H9 (cell line): ENCODE data around the gene LMF1. TPM values are rescaled to one million over a fixed set of nuclear protein-coding genes. Genes with fewer than 3 reads are reported as not detected.
A peak's percentile ranks its signal among the peaks of the same experiment; 100 is the strongest.

Experiments used
- DNase-seq: peaks from one replicate; pipeline ENCODE4 v3.0.0-alpha.2; 2017
- H2AFZ ChIP-seq: one replicate; pipeline ENCODE4 v1.6.1; 2013; ENCODE audit warnings: mild to moderate bottlenecking, low read length, control low read depth, moderate library complexity
- H2AK5ac ChIP-seq: 2 replicates; pipeline ENCODE4 v1.6.1; 2013; ENCODE audit warnings: low read length, control low read depth, mixed read lengths; ENCODE audit not compliant: insufficient read length
- H2BK120ac ChIP-seq: one replicate; pipeline ENCODE4 v1.6.1; 2013; ENCODE audit warnings: low read depth, mild to moderate bottlenecking, low read length, control low read depth, inconsistent platforms; ENCODE audit not compliant: poor library complexity, severe bottlenecking
- H2BK12ac ChIP-seq: 2 replicates; pipeline ENCODE4 v1.6.1; 2013; ENCODE audit warnings: low read length, control low read depth, mixed read lengths, low read depth; ENCODE audit not compliant: insufficient read length
- H2BK15ac ChIP-seq: 2 replicates; pipeline ENCODE4 v1.6.1; 2013; ENCODE audit warnings: low read depth, low read length, control low read depth
- H2BK20ac ChIP-seq: one replicate; pipeline ENCODE4 v1.6.1; 2013; ENCODE audit warnings: low read depth, mild to moderate bottlenecking, low read length, control low read depth, inconsistent platforms; ENCODE audit not compliant: poor library complexity, severe bottlenecking
- H2BK5ac ChIP-seq: 2 replicates; pipeline ENCODE4 v1.6.1; 2013; ENCODE audit warnings: low read length, control low read depth, mixed read lengths; ENCODE audit not compliant: insufficient read length
- H3K14ac ChIP-seq: 2 replicates; pipeline ENCODE4 v1.6.1; 2013; ENCODE audit warnings: low read length, control low read depth; ENCODE audit not compliant: insufficient read depth
- H3K18ac ChIP-seq: 2 replicates; pipeline ENCODE4 v1.6.1; 2013; ENCODE audit warnings: low read depth, mild to moderate bottlenecking, mixed read lengths, low read length, control low read depth; ENCODE audit not compliant: insufficient read length
- H3K23ac ChIP-seq: 2 replicates; pipeline ENCODE4 v1.6.1; 2013; ENCODE audit warnings: low read length, control low read depth, mixed read lengths, low read depth; ENCODE audit not compliant: insufficient read length
- H3K23me2 ChIP-seq: 2 replicates; pipeline ENCODE4 v1.6.1; 2013; ENCODE audit warnings: low read depth, mild to moderate bottlenecking, mixed read lengths, low read length, control low read depth; ENCODE audit not compliant: insufficient read length, poor library complexity, severe bottlenecking
- H3K27ac ChIP-seq: 2 replicates; pipeline ENCODE4 v1.5.1; 2013; ENCODE audit warnings: low read length, control low read depth, mixed read lengths, low read depth; ENCODE audit not compliant: insufficient read length
- H3K27me3 ChIP-seq: 2 replicates; pipeline ENCODE4 v1.6.1; 2013; ENCODE audit warnings: low read length, control low read depth, inconsistent platforms; ENCODE audit not compliant: insufficient read depth
- H3K4ac ChIP-seq: 2 replicates; pipeline ENCODE4 v1.6.1; 2013; ENCODE audit warnings: low read depth, mild to moderate bottlenecking, control low read depth, inconsistent platforms, low read length, moderate library complexity
- H3K4me1 ChIP-seq: 2 replicates; pipeline ENCODE4 v1.6.1; 2013; ENCODE audit warnings: low read length, control low read depth, inconsistent platforms; ENCODE audit not compliant: insufficient read depth
- H3K4me2 ChIP-seq: 2 replicates; pipeline ENCODE4 v1.6.1; 2013; ENCODE audit warnings: low read length, control low read depth, mixed read lengths; ENCODE audit not compliant: insufficient read length, insufficient read depth
- H3K56ac ChIP-seq: 2 replicates; pipeline ENCODE4 v1.6.1; 2013; ENCODE audit warnings: low read depth, mild to moderate bottlenecking, mixed read lengths, low read length, control low read depth; ENCODE audit not compliant: insufficient read length
- H3K79me1 ChIP-seq: 2 replicates; pipeline ENCODE4 v1.6.1; 2013; ENCODE audit warnings: low read depth, mild to moderate bottlenecking, moderate library complexity, low read length, control low read depth, inconsistent platforms; ENCODE audit not compliant: insufficient read depth, poor library complexity, severe bottlenecking
- H3K79me2 ChIP-seq: 2 replicates; pipeline ENCODE4 v1.6.1; 2013; ENCODE audit warnings: low read length, control low read depth, inconsistent platforms; ENCODE audit not compliant: insufficient read depth
- H3K9ac ChIP-seq: 2 replicates; pipeline ENCODE4 v1.6.1; 2013; ENCODE audit warnings: low read length, control low read depth, mixed read lengths; ENCODE audit not compliant: insufficient read length; ENCODE audit errors: extremely low read depth
- H3K9me3 ChIP-seq: one replicate; pipeline ENCODE4 v1.6.1; 2013; ENCODE audit warnings: low read depth, low read length, inconsistent platforms; ENCODE audit not compliant: control insufficient read depth
- H3T11ph ChIP-seq: one replicate; pipeline ENCODE4 v1.6.1; 2013; ENCODE audit warnings: mild to moderate bottlenecking, low read length, control low read depth, inconsistent platforms
- H4K20me1 ChIP-seq: one replicate; pipeline ENCODE4 v1.6.1; 2013; ENCODE audit not compliant: control insufficient read depth, insufficient read length, insufficient read depth
- H4K5ac ChIP-seq: 2 replicates; pipeline ENCODE4 v1.6.1; 2013; ENCODE audit warnings: low read depth, mild to moderate bottlenecking, mixed read lengths, low read length, control low read depth; ENCODE audit not compliant: insufficient read length
- H4K8ac ChIP-seq: replicated peaks from 2 replicates; pipeline ENCODE4 v1.6.1; 2013; ENCODE audit warnings: low read length, control low read depth, mixed read lengths, low read depth; ENCODE audit not compliant: insufficient read length
- H4K91ac ChIP-seq: 2 replicates; pipeline ENCODE4 v1.6.1; 2013; ENCODE audit warnings: low read depth, mild to moderate bottlenecking, moderate library complexity, mixed read lengths, low read length, control low read depth; ENCODE audit not compliant: insufficient read length
- H3K27ac Mint-ChIP-seq, 3 experiments: 2 replicates in 2 of 3; 3 replicates in 1 of 3; pipeline ENCODE4 v1.8.0; 2020 to 2021; ENCODE audit warnings: mixed read lengths in 3 of 3, mild to moderate bottlenecking in 1 of 3, moderate library complexity in 1 of 3
- H3K27me3 Mint-ChIP-seq: 2 replicates; pipeline ENCODE4 v1.8.0; 2021; ENCODE audit warnings: low read depth, mild to moderate bottlenecking, moderate library complexity, mixed read lengths
- H3K36me3 Mint-ChIP-seq, 3 experiments: 2 replicates in 2 of 3; 3 replicates in 1 of 3; pipeline ENCODE4 v1.8.0; 2020 to 2021; ENCODE audit warnings: low read depth in 3 of 3, mixed read lengths in 3 of 3; ENCODE audit not compliant: insufficient read depth in 1 of 3
- H3K4me1 Mint-ChIP-seq, 2 experiments: 2 replicates each; pipeline ENCODE4 v1.8.0; 2020; ENCODE audit warnings: mixed read lengths in 2 of 2
- H3K4me3 Mint-ChIP-seq, 2 experiments: 2 replicates in 1 of 2; 3 replicates in 1 of 2; pipeline ENCODE4 v1.8.0; 2020 to 2021; ENCODE audit warnings: mild to moderate bottlenecking in 2 of 2, mixed read lengths in 2 of 2, moderate library complexity in 1 of 2
- H3K9me3 Mint-ChIP-seq, 2 experiments: 2 replicates in 1 of 2; 3 replicates in 1 of 2; pipeline ENCODE4 v1.8.0; 2020; ENCODE audit warnings: mild to moderate bottlenecking in 2 of 2, mixed read lengths in 2 of 2, moderate library complexity in 1 of 2
- CTCF ChIP-seq: fragments of 200-600 bp; sonication (generic); conservative IDR thresholded peaks from 3 replicates; pipeline ENCODE4 v1.8.0; 2021; ENCODE audit warnings: antibody characterized with exemption, mild to moderate bottlenecking
- WGBS: extraction: QIAGEN DNeasy Blood & Tissue Kit; methylation state at CpG from one replicate; pipeline ENCODE4 v1.1.7; 2013; ENCODE audit warnings: missing lambda C conversion rate, low lambda C conversion rate, mixed read lengths; ENCODE audit not compliant: insufficient read length; ENCODE audit errors: extremely low coverage; 5-methylcytosine and 5-hydroxymethylcytosine counted together
- total RNA-seq: library from RNA; stranded (reverse); gene quantifications from 2 replicates; pipeline ENCODE4 v1.2.1, GENCODE V29; 2021

LMF1 gene
- total RNA-seq, 1 experiment from 2014 or later, result 7.1 TPM

- Histone ChIP-seq H2BK120ac (no peak overlapping the region), H3K27ac (no peak overlapping the region), H3K18ac (no peak overlapping the region), H4K20me1 (no peaks in the 10 kb centered on the region), H3K14ac (no peak overlapping the region; the same call in 1 of the 2 replicates), H2BK12ac (no peak overlapping the region), H3K79me1 (no peaks in the 10 kb centered on the region), H3K56ac (no peak overlapping the region), H4K91ac (no peak overlapping the region), H3K23ac (no peak overlapping the region), H3K4ac (no peak overlapping the region), H3K9ac (no peak overlapping the region), H3K9me3 (no peaks in the 10 kb centered on the region), H3K4me2 (peak overlapping the region; percentile 56), H3T11ph (no peak overlapping the region), H2AK5ac (no peak overlapping the region), H2BK5ac (no peak overlapping the region), H2BK15ac (peak overlapping the region; percentile 10; the same call in 1 of the 2 replicates), H3K23me2 (peaks cover 8% of the 10 kb centered on the region), H4K8ac (no peak overlapping the region), H3K27me3 (no peaks in the 10 kb centered on the region; the same call in 1 of the 2 replicates), H3K79me2 (no peaks in the 10 kb centered on the region), H3K4me1 (no peaks in the 10 kb centered on the region; the same call in 1 of the 2 replicates), H2AFZ (no peak overlapping the region), H2BK20ac (no peak overlapping the region), H4K5ac (no peak overlapping the region)
- peaks cover 0 to 6% of the 10 kb centered on the region in 2 experiments; a peak in 1 of 5 replicates for H3K9me3 Mint-ChIP-seq
- DNase-seq, result peak; percentile 78
- peaks cover 47% of the 10 kb centered on the region for H3K27me3 Mint-ChIP-seq
- peaks cover 0 to 5% of the 10 kb centered on the region in 2 experiments; a peak in 2 of 4 replicates for H3K4me1 Mint-ChIP-seq
- whole genome bisulfite sequencing, result no CpG with 5 or more reads among the region's 67 CpGs
- peak overlapping the region; percentile 32 to 50; a peak in 3 of 5 replicates for H3K4me3 Mint-ChIP-seq
- no peak overlapping the region for H3K27ac Mint-ChIP-seq
- TF ChIP-seq CTCF, result peak; percentile 88
- H3K36me3 Mint-ChIP-seq, result no peaks in the 10 kb centered on the region
Measured at GRCh38 chr16:813204-813915, 157.4 kb downstream of the LMF1 start.
